SK-N-MC (cell line): ENCODE data around the gene MRPL21.
"Not testable (repeated sequence)": the region's sequence is repeated elsewhere in the genome, so short reads cannot be mapped to it uniquely, and the experiment has no call there.

Experiments used
- DNase-seq: peaks from one replicate; pipeline ENCODE4 v3.0.0-alpha.2; 2011; ENCODE audit warnings: low read depth, low spot score
- H3K27ac ChIP-seq: fragments of 200-600 bp; sonication (generic); 2 replicates; pipeline ENCODE4 v1.5.1; 2016; ENCODE audit warnings: mixed run types
- H3K36me3 ChIP-seq: fragments of 200-600 bp; sonication (generic); 2 replicates; pipeline ENCODE4 v1.6.1; 2017; ENCODE audit warnings: antibody characterized with exemption, low read length, mixed read lengths; ENCODE audit not compliant: insufficient read depth
- H3K4me3 ChIP-seq: fragments of 200-600 bp; sonication (generic); 2 replicates; pipeline ENCODE4 v1.5.1; 2016
- H3K9ac ChIP-seq: fragments of 200-600 bp; sonication (generic); 2 replicates; pipeline ENCODE4 v1.8.0; 2017; ENCODE audit warnings: mixed run types, mixed read lengths; ENCODE audit not compliant: insufficient read length
- H3K9me3 ChIP-seq: fragments of 200-600 bp; sonication (generic); 2 replicates; pipeline ENCODE4 v1.6.1; 2017; ENCODE audit warnings: low read depth, mild to moderate bottlenecking, antibody characterized with exemption, low read length, moderate library complexity, mixed read lengths
- EZH2 ChIP-seq: fragments of 200-600 bp; sonication (generic); IDR thresholded peaks from one replicate; pipeline ENCODE4 v1.6.1; 2017; ENCODE audit warnings: antibody characterized with exemption
- FOXP2 ChIP-seq: optimal IDR thresholded peaks from 2 replicates; pipeline ENCODE3; 2011; ENCODE audit warnings: mild to moderate bottlenecking, moderate library complexity; ENCODE audit not compliant: insufficient read depth; ENCODE audit errors: extremely low read length, control extremely low read depth
- POLR2AphosphoS5 ChIP-seq: IDR thresholded peaks from 2 replicates; pipeline ENCODE4 v1.6.1; 2012; ENCODE audit warnings: mild to moderate bottlenecking, low read depth, low read length, borderline replicate concordance

The MRPL21 gene

DNA sequence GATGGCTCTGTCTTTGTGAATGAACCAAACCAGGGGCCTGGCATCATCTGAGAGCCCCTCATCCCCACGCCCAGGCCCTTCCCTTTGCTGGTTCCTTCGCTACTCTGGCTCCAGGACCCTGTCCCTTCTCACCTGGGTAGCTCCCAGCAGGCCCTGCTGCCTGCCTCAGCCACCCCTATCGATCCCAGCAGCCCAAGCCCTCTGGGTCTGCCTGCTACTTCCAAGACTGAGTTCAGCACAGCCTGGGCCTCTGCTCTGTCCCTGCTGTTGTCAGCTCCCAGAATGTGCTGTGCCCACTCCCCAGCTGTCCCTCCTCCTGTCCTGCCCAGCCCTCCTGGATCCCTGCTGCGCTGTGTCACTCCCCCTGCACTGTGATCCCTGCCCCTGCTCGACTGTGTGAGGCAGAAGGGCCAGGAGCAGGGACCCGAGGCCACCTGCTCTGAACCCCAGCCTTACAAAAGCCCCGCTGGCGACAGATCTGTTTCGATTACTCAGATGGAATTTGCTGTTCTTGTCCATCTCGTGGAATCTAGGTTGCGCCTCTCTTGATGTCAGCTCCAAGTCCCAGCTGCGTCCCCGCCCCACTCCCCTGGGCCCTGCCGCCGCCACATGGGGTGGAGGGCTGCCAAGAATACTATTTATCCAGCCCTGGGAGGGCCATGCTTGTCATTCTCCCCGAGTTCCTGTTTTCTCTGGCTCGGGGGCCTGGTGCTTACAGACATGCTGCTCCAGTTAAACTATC lies 13.0 kb downstream of the MRPL21 start:
- peak overlapping the region; percentile 92 for H3K27ac ChIP-seq
- H3K9me3 ChIP-seq, result no peaks in the 10 kb centered on the region
- H3K4me3 ChIP-seq, result peak overlapping the region; percentile 43
- peak overlapping the region; percentile 28 for H3K9ac ChIP-seq
- peaks cover 30% of the 10 kb centered on the region for H3K36me3 ChIP-seq
- peak; percentile 44 for DNase-seq
- TF ChIP-seq FOXP2 (peak; percentile 11), POLR2AphosphoS5 (no peak)

DNA sequence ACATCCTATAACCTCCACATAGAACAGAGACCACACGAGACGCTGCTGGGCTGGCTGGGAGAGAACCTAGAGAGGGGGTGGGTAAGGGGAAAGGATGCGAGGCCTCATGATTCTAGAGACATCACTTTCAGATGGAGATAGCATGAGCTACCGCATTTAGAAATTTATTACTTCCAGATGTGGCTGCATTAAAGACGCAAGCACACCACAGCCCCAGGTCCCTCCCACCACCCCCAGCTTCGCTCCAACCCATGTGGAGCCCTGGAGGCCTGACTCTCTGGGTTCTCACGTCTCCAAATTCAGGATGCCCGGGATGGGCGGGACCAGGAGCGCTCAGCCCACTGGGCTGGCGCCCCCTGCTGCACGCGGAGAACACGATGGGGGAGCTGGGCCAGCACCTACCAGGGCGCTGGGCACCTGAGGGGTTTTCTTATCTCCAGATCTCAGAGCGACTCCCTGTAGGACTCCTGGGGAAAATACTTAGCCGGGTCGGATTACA lies 13.6 kb downstream of the MRPL21 start:
- Histone ChIP-seq H3K4me3 (peak overlapping the region; percentile 43), H3K27ac (peak overlapping the region; percentile 92), H3K9ac (peak overlapping the region; percentile 28), H3K36me3 (peaks cover 29% of the 10 kb centered on the region), H3K9me3 (no peaks in the 10 kb centered on the region)
- peak; percentile 98 for DNase-seq
- TF ChIP-seq FOXP2 (peak; percentile 81), POLR2AphosphoS5 (peak; percentile 69), EZH2 (no peak)

DNA sequence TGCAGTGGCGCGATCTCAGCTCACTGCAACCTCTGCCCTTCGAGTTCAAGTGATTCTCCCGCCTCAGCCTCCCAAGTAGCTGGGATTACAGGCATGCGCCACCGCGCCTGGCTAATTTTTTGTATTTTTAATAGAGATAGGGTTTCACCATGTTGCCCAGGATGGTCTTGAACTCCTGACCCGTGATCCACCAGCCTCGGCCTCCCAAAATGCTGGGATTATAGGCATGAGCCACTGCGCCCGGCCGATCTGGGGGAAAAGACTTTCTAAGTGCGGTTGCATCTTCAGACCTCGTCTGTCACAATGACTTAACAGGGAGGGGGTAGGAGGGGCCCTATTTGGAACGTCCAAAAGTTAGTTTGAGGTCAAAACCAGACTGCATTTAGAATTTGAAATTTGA lies 18.8 kb downstream of the MRPL21 start:
- not testable (repeated sequence) for DNase-seq, H3K9ac ChIP-seq, H3K9me3 ChIP-seq, H3K36me3 ChIP-seq, H3K27ac ChIP-seq, H3K4me3 ChIP-seq

GRCh38 chr11:68882391-68882790 lies 21.2 kb downstream of the MRPL21 start:
- Histone ChIP-seq H3K4me3 (no peak overlapping the region), H3K9me3 (no peaks in the 10 kb centered on the region), H3K9ac (no peak overlapping the region), H3K36me3 (no peaks in the 10 kb centered on the region), H3K27ac (no peak overlapping the region)
- no peak for DNase-seq
- TF ChIP-seq POLR2AphosphoS5, result no peak
- no peak for TF ChIP-seq EZH2
- no peak for TF ChIP-seq FOXP2

GRCh38 chr11:68881320-68881719 lies 22.3 kb downstream of the MRPL21 start:
- no peak overlapping the region for H3K9ac ChIP-seq
- H3K9me3 ChIP-seq, result no peaks in the 10 kb centered on the region
- DNase-seq, result no peak
- H3K36me3 ChIP-seq, result no peaks in the 10 kb centered on the region
- TF ChIP-seq POLR2AphosphoS5 (no peak), FOXP2 (no peak), EZH2 (no peak)
- no peak overlapping the region for H3K4me3 ChIP-seq
- H3K27ac ChIP-seq, result no peak overlapping the region

- Histone ChIP-seq H3K9me3 (no peaks in the 10 kb centered on the region), H3K4me3 (no peak overlapping the region), H3K36me3 (no peaks in the 10 kb centered on the region), H3K9ac (no peak overlapping the region), H3K27ac (no peak overlapping the region)
- no peak for TF ChIP-seq FOXP2
- TF ChIP-seq POLR2AphosphoS5, result no peak
- no peak for TF ChIP-seq EZH2
- DNase-seq, result no peak
These were observed 22.8 kb downstream of the MRPL21 start for GRCh38 chr11:68880851-68881250.

DNA sequence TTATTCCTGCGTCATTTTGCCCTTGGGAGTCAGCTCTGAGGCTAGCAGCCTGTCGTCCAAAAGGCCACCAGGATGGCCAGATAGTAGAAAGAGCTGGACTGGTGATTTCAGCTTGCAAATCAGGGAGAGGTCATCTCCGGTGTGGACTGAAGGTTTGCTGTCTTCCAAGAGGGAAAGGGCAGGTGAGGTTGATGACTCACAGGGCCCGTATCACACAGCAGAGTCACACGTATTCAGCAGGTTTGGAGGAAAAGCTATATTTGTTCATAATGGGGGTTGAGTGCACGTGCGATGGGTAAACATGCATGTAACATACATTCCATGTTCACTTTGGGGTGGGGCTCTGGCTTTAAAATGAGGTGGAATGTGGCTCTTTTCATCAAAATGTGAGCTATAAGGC lies 25.6 kb downstream of the MRPL21 start:
- Histone ChIP-seq H3K4me3 (no peak overlapping the region), H3K36me3 (no peaks in the 10 kb centered on the region), H3K9me3 (no peaks in the 10 kb centered on the region), H3K27ac (no peak overlapping the region), H3K9ac (no peak overlapping the region)
- no peak for DNase-seq
- TF ChIP-seq FOXP2 (no peak), EZH2 (no peak), POLR2AphosphoS5 (no peak)

DNA sequence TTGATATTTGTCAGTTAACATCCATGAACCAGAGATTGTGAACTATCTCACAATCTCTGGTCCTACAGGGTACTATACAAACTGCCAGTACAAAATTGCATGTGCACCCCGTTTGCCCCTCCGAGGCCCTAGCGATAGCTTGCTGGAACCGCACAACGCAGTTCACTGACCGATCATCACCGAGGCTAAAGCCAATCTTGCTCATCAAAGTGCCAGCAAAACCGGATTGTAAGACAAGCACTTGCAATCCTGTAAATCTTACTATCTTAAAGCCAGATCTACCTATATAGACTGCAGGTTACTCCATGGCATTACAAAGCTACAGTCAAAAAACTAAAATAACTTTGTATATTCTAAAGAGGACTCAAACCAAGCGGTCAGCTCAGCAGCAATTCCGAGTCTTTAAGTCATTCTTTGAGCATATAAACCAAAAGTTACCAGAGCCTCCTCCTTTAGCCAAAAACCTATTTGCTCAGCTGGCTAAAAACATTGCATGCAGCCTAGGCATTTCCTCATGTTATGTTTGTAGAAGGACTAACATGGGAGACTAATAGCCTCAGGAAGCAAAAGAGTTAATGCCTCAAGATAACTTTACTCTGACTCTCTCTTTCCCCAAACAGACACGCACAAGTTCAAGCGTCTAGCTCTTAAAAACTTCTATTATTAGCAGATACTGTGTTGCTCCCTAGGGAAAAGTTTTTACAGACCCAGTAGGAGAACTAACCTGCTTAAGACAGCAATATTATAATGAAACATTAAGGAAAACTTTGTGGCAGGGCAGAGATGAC lies 31.2 kb downstream of the MRPL21 start:
- Histone ChIP-seq H3K9ac (no peak overlapping the region), H3K9me3 (no peaks in the 10 kb centered on the region), H3K4me3 (peak overlapping the region; percentile 59), H3K36me3 (no peaks in the 10 kb centered on the region), H3K27ac (peak overlapping the region; percentile 49; the same call in 1 of the 2 replicates)
- peak; percentile 81 for DNase-seq
- TF ChIP-seq POLR2AphosphoS5 (no peak), EZH2 (no peak), FOXP2 (no peak)

DNA sequence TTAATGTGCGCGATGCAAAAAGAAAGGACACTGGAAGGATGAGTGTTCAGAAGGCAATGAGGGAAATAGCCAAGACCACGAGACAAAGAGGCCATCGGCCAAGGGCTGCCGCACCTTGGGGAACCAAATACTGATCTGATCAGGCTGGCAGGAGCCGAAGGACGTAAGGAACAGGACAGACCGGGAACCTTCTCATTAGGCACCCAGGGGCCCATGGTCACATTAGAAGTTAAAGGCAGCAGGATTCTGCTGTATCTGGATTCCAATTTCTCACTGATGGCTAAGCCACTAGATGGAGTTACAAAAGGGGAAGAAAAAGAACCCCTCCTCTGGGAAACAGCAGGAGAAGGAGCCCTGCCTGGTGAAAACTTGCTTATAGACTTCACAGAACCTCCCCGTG lies 33.2 kb downstream of the MRPL21 start:
- H3K4me3 ChIP-seq, result no peak overlapping the region
- H3K9me3 ChIP-seq, result no peaks in the 10 kb centered on the region
- H3K27ac ChIP-seq, result no peak overlapping the region
- no peak overlapping the region for H3K9ac ChIP-seq
- TF ChIP-seq FOXP2 (no peak), EZH2 (no peak), POLR2AphosphoS5 (no peak)
- no peak for DNase-seq
- no peaks in the 10 kb centered on the region for H3K36me3 ChIP-seq
